Lower leg skin (tissue), 3 donors: Measurements from ENCODE around the gene OR1J2.

Experiments
- POLR2A ChIP-seq, 2 donors: fragments of 450-650 bp; IDR thresholded peaks; one replicate each; pipeline ENCODE4 v1.6.1; 2016 to 2017; ENCODE audit warnings: antibody characterized with exemption in 2 of 2, mild to moderate bottlenecking in 1 of 2, moderate library complexity in 1 of 2
- TF ChIP-seq, protein P1 (sequence below), 3 donors: fragments of 450-650 bp; IDR thresholded peaks; one replicate each; pipeline ENCODE4 v1.5.1; 2016; ENCODE audit warnings: antibody characterized with exemption in 3 of 3, mild to moderate bottlenecking in 3 of 3, moderate library complexity in 2 of 3

DNA sequence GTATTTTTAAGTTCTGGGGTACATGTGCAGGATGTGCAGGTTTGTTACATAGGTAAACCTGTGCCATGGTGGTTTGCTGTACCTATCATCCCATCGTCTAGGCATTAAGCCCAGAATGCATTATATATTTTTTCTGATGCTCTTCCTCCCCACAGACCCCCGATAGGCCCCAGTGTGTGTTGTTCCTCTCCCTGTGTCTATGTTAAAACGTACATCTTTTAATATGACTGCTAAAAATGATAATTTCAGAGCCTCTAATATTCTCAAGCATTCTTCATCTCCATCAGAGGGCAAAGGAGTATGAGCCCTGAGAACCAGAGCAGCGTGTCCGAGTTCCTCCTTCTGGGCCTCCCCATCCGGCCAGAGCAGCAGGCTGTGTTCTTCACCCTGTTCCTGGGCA is at the start of gene OR1J2:
- TF ChIP-seq, protein P1, sequence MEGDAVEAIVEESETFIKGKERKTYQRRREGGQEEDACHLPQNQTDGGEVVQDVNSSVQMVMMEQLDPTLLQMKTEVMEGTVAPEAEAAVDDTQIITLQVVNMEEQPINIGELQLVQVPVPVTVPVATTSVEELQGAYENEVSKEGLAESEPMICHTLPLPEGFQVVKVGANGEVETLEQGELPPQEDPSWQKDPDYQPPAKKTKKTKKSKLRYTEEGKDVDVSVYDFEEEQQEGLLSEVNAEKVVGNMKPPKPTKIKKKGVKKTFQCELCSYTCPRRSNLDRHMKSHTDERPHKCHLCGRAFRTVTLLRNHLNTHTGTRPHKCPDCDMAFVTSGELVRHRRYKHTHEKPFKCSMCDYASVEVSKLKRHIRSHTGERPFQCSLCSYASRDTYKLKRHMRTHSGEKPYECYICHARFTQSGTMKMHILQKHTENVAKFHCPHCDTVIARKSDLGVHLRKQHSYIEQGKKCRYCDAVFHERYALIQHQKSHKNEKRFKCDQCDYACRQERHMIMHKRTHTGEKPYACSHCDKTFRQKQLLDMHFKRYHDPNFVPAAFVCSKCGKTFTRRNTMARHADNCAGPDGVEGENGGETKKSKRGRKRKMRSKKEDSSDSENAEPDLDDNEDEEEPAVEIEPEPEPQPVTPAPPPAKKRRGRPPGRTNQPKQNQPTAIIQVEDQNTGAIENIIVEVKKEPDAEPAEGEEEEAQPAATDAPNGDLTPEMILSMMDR (IDR thresholded peaks at IDR 0.05), result no peak
- TF ChIP-seq POLR2A (IDR thresholded peaks at IDR 0.05), result no peak
